Measurements from ENCODE around the gene TM4SF18.

The TM4SF18 gene

GRCh38 chr3:149284034-149284433 is 49.4 kb downstream of the TM4SF18 start:
- DNase-seq (ENCODE audit: low read depth), result no peak

- no peak for DNase-seq (ENCODE audit: low read depth)
Observed at GRCh38 chr3:149283401-149283800, 50.0 kb downstream of the TM4SF18 start.

DNA sequence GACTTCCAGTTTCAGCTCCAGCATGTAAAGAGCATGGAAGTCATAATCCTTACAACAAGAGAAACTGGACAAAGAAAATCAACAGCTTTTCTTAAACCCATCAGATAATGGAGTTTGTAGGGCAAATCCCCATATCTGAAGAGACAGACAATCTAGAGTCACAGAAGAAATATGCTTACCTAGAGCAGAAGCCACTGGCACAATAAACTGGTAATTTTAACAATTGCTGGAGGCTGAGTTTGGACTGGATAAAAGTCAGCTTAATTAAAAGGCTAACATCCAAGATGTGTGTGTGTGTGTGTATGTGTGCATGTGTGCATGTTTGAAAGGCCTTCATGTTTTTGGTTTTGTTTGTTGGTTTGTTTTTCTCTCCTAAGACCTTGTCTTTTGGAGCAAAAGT is 50.6 kb downstream of the TM4SF18 start:
- DNase-seq (ENCODE audit: low read depth), result no peak

DNA sequence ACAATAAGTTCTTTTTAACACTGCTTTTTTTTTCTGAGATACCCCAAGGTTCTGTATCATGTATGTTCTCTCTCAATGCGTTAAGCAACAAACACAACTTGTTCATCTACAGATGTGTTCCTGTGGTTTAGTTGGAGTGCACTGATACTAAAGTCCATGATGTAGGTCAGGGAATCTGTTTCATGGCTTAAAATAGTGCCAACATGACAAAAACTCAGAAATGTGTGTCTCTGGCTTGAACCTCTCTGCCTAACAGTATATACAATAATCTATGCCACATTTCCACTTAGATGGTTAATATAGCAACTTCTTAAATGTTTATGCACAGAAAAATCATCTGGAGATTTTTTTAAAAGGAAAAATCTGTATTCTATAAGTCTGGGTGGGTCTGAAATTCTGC is 51.1 kb downstream of the TM4SF18 start:
- no peak for DNase-seq (ENCODE audit: low read depth)

DNA sequence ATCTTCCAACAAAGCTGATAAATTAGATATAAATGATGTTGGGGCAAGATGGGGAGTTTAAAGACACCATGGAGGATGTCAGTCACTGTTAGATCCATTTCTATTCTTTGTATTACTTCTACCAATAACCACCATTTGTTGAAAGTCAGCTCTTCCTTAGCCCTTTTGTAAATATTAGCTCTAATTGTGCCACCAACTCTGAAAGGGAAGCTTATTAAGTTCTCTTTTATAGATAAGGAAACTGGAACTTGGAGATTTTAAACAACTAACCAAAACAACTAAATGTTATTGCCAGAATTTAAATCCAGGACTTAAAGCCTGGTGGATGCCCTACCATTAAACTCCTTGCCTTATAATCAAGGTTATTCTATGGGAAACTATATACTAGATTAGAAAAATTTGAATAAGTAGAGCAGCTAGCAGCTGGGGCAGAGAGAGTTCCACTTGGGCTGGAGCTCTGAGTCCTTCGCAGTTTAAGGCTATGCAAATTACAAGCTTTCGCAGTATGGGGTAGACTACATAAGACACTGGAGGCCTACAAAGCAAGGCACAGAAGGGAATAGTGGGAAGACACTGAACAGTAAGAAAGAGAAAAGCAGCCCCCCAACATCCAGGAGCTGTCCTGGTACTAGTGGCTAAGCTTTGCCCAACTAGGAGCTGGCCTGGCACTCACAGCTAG is 52.6 kb downstream of the TM4SF18 start:
- DNase-seq (ENCODE audit: low read depth), result no peak

GRCh38 chr3:149278911-149279310 is 54.5 kb downstream of the TM4SF18 start:
- no peak for DNase-seq (ENCODE audit: low read depth)

DNA sequence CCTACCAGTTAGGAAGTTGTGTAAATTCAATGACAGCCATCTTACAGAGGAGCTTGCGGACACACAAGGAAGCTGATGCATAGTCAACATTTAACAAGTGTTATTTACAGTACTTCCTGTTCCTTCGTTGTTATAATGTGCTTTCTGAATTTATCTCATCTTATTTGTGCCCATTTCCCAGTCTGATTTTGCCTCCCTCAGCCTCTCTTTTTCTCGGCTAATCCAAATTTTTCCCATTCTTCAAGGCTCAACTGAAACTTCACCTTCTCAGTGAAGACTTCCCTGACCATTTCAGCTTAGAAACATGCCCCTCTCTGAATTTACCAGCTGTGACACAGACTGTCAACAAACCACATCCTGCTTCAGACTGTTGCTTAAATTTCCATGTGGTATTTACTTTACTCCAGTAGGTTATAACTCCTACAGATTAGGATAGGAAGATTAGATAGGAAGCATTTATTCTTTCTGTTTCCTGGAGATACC is 56.1 kb downstream of the TM4SF18 start:
- DNase-seq (ENCODE audit: low read depth), result no peak

GRCh38 chr3:149276619-149277018 is 56.8 kb downstream of the TM4SF18 start:
- no peak for DNase-seq (ENCODE audit: low read depth)

DNA sequence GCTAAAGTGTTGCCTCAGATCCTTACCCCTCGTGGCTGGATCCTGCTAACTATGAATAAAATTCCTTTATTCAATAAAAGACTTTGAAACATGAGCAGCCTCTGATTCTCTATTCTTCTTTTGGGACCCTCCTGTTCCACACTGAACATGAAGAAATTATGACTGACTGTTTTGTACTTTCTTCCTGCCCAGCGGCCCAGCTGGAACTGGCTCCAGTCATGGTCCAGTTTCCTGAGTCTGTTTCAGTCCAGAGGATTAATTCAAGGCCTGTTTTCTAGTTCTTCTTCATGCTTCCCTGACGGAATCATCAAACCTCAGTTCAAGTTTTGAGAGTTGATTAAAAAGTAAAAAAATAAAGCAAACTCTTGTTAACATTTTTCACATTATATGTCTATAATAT is 59.2 kb downstream of the TM4SF18 start:
- DNase-seq (ENCODE audit: low read depth), result no peak

GRCh38 chr3:149273096-149273751 is 60.2 kb downstream of the TM4SF18 start:
- DNase-seq (ENCODE audit: low read depth), result no peak

DNA sequence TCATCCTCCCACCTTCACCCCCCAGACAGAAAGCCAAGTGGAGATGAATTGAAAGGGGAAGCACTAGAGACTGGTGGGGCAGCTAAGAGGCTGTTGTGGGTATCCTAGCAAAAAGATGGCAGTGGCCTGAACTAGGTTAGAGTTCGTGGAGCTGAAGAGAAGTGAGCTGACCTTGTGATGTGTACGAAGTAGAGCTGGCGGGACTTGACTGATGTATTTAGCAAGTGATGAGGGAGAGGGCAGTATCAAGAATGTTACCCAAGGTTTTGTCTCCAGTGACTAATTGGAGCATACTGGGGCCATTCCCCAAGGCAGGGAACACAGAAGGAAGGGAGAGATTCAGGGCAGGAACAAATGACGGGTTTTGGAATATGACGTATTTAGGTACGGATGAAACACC is 61.8 kb downstream of the TM4SF18 start:
- no peak for DNase-seq (ENCODE audit: low read depth)

DNA sequence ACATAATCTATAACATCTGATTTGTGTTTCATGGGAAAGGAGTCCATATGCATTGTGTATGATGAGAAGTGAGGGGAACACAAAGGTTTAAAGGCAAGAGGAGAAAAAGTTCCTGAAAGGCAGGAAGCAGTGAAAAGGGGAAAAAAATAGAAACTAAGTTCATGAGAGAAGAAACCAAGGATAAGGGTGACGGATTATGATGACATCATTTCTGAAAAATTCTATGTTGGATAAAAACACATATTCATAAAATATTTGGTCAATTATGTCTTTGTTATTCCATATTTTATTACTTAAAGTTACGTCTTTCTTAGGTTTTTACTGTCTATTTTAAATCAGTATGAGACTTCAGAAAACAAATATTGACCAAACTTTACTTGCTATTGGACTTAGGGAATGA is 63.3 kb downstream of the TM4SF18 start:
- DNase-seq (ENCODE audit: low read depth), result no peak

GRCh38 chr3:149269687-149270086 is 63.7 kb downstream of the TM4SF18 start:
- no peak for DNase-seq (ENCODE audit: low read depth)
